Mesendoderm (in vitro differentiated cells): Measurements from ENCODE around the gene DOK5. TPM values are rescaled to one million over a fixed set of nuclear protein-coding genes. Genes with fewer than 3 reads are reported as not detected.

Experiments used
- DNase-seq: peaks from one replicate; pipeline ENCODE4 v3.0.0; 2013
- H2AK5ac ChIP-seq: 2 replicates; pipeline ENCODE4 v1.6.1; 2013; ENCODE audit warnings: low read length, inconsistent platforms
- H2BK120ac ChIP-seq: 2 replicates; pipeline ENCODE4 v1.6.1; 2013; ENCODE audit warnings: low read depth, mild to moderate bottlenecking, low read length, moderate library complexity, mixed read lengths
- H2BK15ac ChIP-seq: replicated peaks from 2 replicates; pipeline ENCODE4 v1.6.1; 2013; ENCODE audit warnings: low read depth, mild to moderate bottlenecking, moderate library complexity
- H2BK5ac ChIP-seq: 2 replicates; pipeline ENCODE4 v1.6.1; 2013; ENCODE audit warnings: low read length, inconsistent platforms
- H3K18ac ChIP-seq: 2 replicates; pipeline ENCODE4 v1.6.1; 2013; ENCODE audit warnings: mild to moderate bottlenecking, low read length, mixed read lengths
- H3K23ac ChIP-seq: one replicate; pipeline ENCODE4 v1.6.1; 2013; ENCODE audit warnings: low read length
- H3K27ac ChIP-seq: 2 replicates; pipeline ENCODE4 v1.5.1; 2013; ENCODE audit warnings: low read depth, mild to moderate bottlenecking, inconsistent platforms, low read length, moderate library complexity
- H3K27me3 ChIP-seq: 2 replicates; pipeline ENCODE4 v1.6.1; 2013; ENCODE audit warnings: low read length, control low read depth, mild to moderate bottlenecking, inconsistent platforms; ENCODE audit not compliant: insufficient read depth, poor library complexity
- H3K36me3 ChIP-seq: 2 replicates; pipeline ENCODE4 v1.6.1; 2013; ENCODE audit warnings: low read length, inconsistent platforms; ENCODE audit not compliant: control insufficient read depth, insufficient read depth
- H3K4ac ChIP-seq: one replicate; pipeline ENCODE4 v1.6.1; 2013; ENCODE audit warnings: low read depth, mild to moderate bottlenecking, low read length, moderate library complexity
- H3K4me1 ChIP-seq: 2 replicates; pipeline ENCODE4 v1.6.1; 2013; ENCODE audit warnings: low read depth, low read length, inconsistent platforms; ENCODE audit not compliant: control insufficient read depth
- H3K4me2 ChIP-seq: 2 replicates; pipeline ENCODE4 v1.6.1; 2013; ENCODE audit warnings: low read length
- H3K4me3 ChIP-seq: 2 replicates; pipeline ENCODE4 v1.5.1; 2013; ENCODE audit warnings: mild to moderate bottlenecking, low read length
- H3K56ac ChIP-seq: one replicate; pipeline ENCODE4 v1.6.1; 2013; ENCODE audit warnings: low read length
- H3K79me1 ChIP-seq: 2 replicates; pipeline ENCODE4 v1.6.1; 2013; ENCODE audit warnings: low read length, inconsistent platforms
- H3K79me2 ChIP-seq: 2 replicates; pipeline ENCODE4 v1.6.1; 2013; ENCODE audit warnings: mild to moderate bottlenecking, low read length; ENCODE audit not compliant: control insufficient read depth, insufficient read depth
- H3K9ac ChIP-seq: 2 replicates; pipeline ENCODE4 v1.6.1; 2013; ENCODE audit warnings: low read length, inconsistent platforms
- H4K5ac ChIP-seq: one replicate; pipeline ENCODE4 v1.6.1; 2013; ENCODE audit warnings: low read length
- H4K8ac ChIP-seq: one replicate; pipeline ENCODE4 v1.6.1; 2013; ENCODE audit warnings: low read depth, mild to moderate bottlenecking, control low read depth, low read length, moderate library complexity
- WGBS: extraction: QIAGEN DNeasy Blood & Tissue Kit; methylation state at CpG from one replicate; pipeline ENCODE4 v1.1.7; 2013; ENCODE audit warnings: low lambda C conversion rate, missing lambda C conversion rate; ENCODE audit not compliant: insufficient coverage; ENCODE audit errors: extremely low coverage; 5-methylcytosine and 5-hydroxymethylcytosine counted together
- polyA plus RNA-seq, 2 experiments: library from polyadenylated mRNA; stranded (reverse); fragments of 200-250 nt; gene quantifications; one replicate each; pipeline ENCODE4 v1.2.3, GENCODE V29; 2013

DOK5 gene
- polyA plus RNA-seq (2013, experiment 1 of 2) = 14.2 TPM
- 14.5 TPM for polyA plus RNA-seq (2013, experiment 2 of 2)

GRCh38 chr20:54475334-54476168, at the start of gene DOK5:
DOK5 (plus strand) TSS chr20:54475593; CDS start chr20:54475947, 354 bp downstream.
- H3K79me2 ChIP-seq = no peaks in the 10 kb centered on the region
- no peak within 1 kb of the TSS for H3K27ac ChIP-seq
- peak; percentile 71 for DNase-seq
- no peak within 1 kb of the TSS for H2AK5ac ChIP-seq
- no peak within 1 kb of the TSS for H3K4ac ChIP-seq
- no peaks in the 10 kb centered on the region for H3K27me3 ChIP-seq
- H3K18ac ChIP-seq = peak within 1 kb of the TSS; percentile 77
- no peak within 1 kb of the TSS for H4K8ac ChIP-seq
- H2BK5ac ChIP-seq = no peak within 1 kb of the TSS
- no peak within 1 kb of the TSS for H4K5ac ChIP-seq
- WGBS = no CpG with 5 or more reads among the region's 71 CpGs
- no peak within 1 kb of the TSS for H3K23ac ChIP-seq
- H2BK120ac ChIP-seq = no peak within 1 kb of the TSS
- H3K9ac ChIP-seq = peak within 1 kb of the TSS; percentile 39
- H3K4me2 ChIP-seq = peak within 1 kb of the TSS; percentile 89
- peak within 1 kb of the TSS; percentile 65 for H3K4me3 ChIP-seq
- peak within 1 kb of the TSS; percentile 59 for H3K56ac ChIP-seq
- H3K4me1 ChIP-seq = peaks cover 2% of the 10 kb centered on the region
- no peak within 1 kb of the TSS for H2BK15ac ChIP-seq
- H3K36me3 ChIP-seq = no peaks in the 10 kb centered on the region
- H3K79me1 ChIP-seq = no peaks in the 10 kb centered on the region

DNA sequence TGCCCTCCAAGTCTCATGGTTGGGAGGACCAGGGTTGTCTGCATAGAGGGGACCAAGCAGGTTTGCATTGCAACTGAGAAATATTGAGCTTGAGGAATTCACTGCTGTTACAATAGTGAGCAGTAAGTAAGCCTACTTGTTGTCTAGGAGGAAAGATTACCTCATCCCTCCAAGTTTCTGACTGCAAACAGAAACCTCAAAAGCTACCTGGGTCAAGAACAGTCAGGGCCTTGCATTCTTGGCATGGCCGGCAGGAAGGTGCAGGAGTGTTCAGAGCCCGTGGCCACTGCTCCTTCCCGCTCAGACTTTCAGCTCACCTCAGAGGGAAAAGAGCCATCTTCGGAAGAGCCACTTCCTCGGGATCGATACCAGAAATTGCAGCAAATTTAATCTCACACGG, 46.0 kb upstream of the DOK5 start:
- Histone ChIP-seq H2BK120ac (no peak overlapping the region), H3K4me1 (no peaks in the 10 kb centered on the region), H2AK5ac (no peak overlapping the region), H4K5ac (no peak overlapping the region), H3K4me2 (no peak overlapping the region), H3K4ac (no peak overlapping the region), H2BK5ac (no peak overlapping the region), H3K79me2 (no peaks in the 10 kb centered on the region), H3K23ac (no peak overlapping the region), H3K56ac (no peak overlapping the region), H3K27me3 (no peaks in the 10 kb centered on the region), H3K18ac (no peak overlapping the region), H4K8ac (no peak overlapping the region), H3K36me3 (no peaks in the 10 kb centered on the region), H3K9ac (no peak overlapping the region), H3K4me3 (no peak overlapping the region), H2BK15ac (no peak overlapping the region), H3K27ac (no peak overlapping the region), H3K79me1 (no peaks in the 10 kb centered on the region)
- WGBS = no CpG with 5 or more reads among the region's 7 CpGs
- DNase-seq = no peak

DNA sequence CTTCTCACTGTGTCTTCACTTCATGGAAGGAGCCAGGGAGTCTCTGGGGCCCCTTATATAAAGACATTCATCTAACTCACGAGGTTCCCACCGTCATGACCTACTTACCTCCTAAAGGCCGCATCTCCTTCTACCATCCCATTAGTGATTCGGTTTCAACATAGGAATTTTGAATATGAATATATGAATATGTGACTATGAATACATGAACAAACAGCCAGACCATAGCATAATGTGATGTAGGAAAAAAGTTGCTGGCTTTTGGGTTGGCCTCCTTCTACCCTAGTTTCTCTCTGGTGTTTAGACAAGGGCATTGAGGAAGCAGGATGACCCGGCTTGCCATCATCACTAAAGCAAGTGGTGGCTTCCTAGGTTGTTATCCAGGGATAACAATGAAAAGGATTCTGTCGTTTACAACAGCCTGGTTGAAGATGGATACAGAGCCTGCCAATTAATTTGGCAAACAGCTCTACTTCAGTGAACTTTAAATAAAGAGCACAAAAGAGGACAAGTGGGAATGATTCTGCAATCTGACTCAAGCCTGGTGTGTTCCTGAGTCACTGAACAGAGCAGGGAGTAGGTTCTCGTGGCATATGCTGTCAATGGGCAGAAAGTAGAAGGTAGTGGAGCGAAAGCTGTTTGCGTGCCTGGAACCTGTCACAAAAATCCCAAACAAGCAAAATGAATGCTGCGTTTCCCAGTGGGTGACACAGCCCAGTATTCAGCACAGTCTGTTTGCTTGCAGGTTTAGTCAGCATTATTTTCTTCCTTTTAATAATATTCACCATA, 44.0 kb upstream of the DOK5 start:
- Histone ChIP-seq H3K4me3 (no peak overlapping the region), H2BK15ac (no peak overlapping the region), H3K36me3 (no peaks in the 10 kb centered on the region), H3K18ac (no peak overlapping the region), H3K9ac (no peak overlapping the region), H2BK5ac (no peak overlapping the region), H3K23ac (no peak overlapping the region), H3K79me2 (no peaks in the 10 kb centered on the region), H2AK5ac (no peak overlapping the region), H3K27me3 (no peaks in the 10 kb centered on the region), H3K4me2 (no peak overlapping the region), H4K8ac (no peak overlapping the region), H3K79me1 (no peaks in the 10 kb centered on the region), H3K4me1 (no peaks in the 10 kb centered on the region), H3K4ac (no peak overlapping the region), H3K56ac (no peak overlapping the region), H2BK120ac (no peak overlapping the region), H3K27ac (no peak overlapping the region), H4K5ac (no peak overlapping the region)
- no CpG with 5 or more reads among the region's 10 CpGs for WGBS
- no peak for DNase-seq

- Histone ChIP-seq H3K79me2 (no peaks in the 10 kb centered on the region), H4K5ac (no peak overlapping the region), H3K4me3 (no peak overlapping the region), H2BK15ac (no peak overlapping the region), H3K27me3 (no peaks in the 10 kb centered on the region), H3K23ac (no peak overlapping the region), H4K8ac (no peak overlapping the region), H3K9ac (no peak overlapping the region), H2BK5ac (no peak overlapping the region), H3K4ac (no peak overlapping the region), H2BK120ac (no peak overlapping the region), H3K4me1 (no peaks in the 10 kb centered on the region), H3K18ac (no peak overlapping the region), H2AK5ac (no peak overlapping the region), H3K4me2 (no peak overlapping the region), H3K36me3 (no peaks in the 10 kb centered on the region), H3K27ac (no peak overlapping the region), H3K56ac (no peak overlapping the region), H3K79me1 (no peaks in the 10 kb centered on the region)
- WGBS = 100% methylated on average over 1 of the region's 1 CpG
- DNase-seq = no peak
These were observed 42.4 kb upstream of the DOK5 start for GRCh38 chr20:54432966-54433365.

- H3K79me1 ChIP-seq = no peaks in the 10 kb centered on the region
- no peak overlapping the region for H3K27ac ChIP-seq
- H3K23ac ChIP-seq = no peak overlapping the region
- H3K79me2 ChIP-seq = no peaks in the 10 kb centered on the region
- H4K8ac ChIP-seq = no peak overlapping the region
- H4K5ac ChIP-seq = no peak overlapping the region
- H3K4me2 ChIP-seq = no peak overlapping the region
- H3K4me1 ChIP-seq = no peaks in the 10 kb centered on the region
- H2AK5ac ChIP-seq = no peak overlapping the region
- H3K36me3 ChIP-seq = no peaks in the 10 kb centered on the region
- no peaks in the 10 kb centered on the region for H3K27me3 ChIP-seq
- H3K9ac ChIP-seq = no peak overlapping the region
- no peak for DNase-seq
- no peak overlapping the region for H2BK5ac ChIP-seq
- H3K56ac ChIP-seq = no peak overlapping the region
- no peak overlapping the region for H3K4ac ChIP-seq
- H3K4me3 ChIP-seq = no peak overlapping the region
- H3K18ac ChIP-seq = no peak overlapping the region
- H2BK120ac ChIP-seq = no peak overlapping the region
- no CpG with 5 or more reads among the region's 9 CpGs for WGBS
- no peak overlapping the region for H2BK15ac ChIP-seq
These were observed 41.8 kb upstream of the DOK5 start for GRCh38 chr20:54433636-54434035.
